ENCODE measurements around the gene MT1M.

MT1M gene

GRCh38 chr16:56607109-56607618 is 25.3 kb upstream of the MT1M start:
- Histone ChIP-seq H3K4me3 (ENCODE audit: insufficient read depth, low read length, poor library complexity, severe bottlenecking) (no peak overlapping the region), H3K36me3 (ENCODE audit: low read length) (no peaks in the 10 kb centered on the region), H3K27me3 (ENCODE audit: low read length) (no peaks in the 10 kb centered on the region), H3K9ac (ENCODE audit: low read length) (no peak overlapping the region), H3K4me2 (ENCODE audit: low read depth, low read length, poor library complexity, severe bottlenecking) (no peak overlapping the region), H2AFZ (ENCODE audit: low read depth, low read length, severe bottlenecking) (no peak overlapping the region), H3K27ac (ENCODE audit: low read depth, low read length) (no peak overlapping the region), H3F3A (ENCODE audit: insufficient read depth) (no peaks in the 10 kb centered on the region), H3K79me2 (ENCODE audit: insufficient read depth, low read length) (no peaks in the 10 kb centered on the region), H4K20me1 (ENCODE audit: low read depth, low read length) (no peaks in the 10 kb centered on the region), H3K9me3 (ENCODE audit: insufficient read depth, low read length) (no peaks in the 10 kb centered on the region), H3K9me2 (replicated peaks; ENCODE audit: insufficient read depth, low read length) (no peaks in the 10 kb centered on the region)
- TF ChIP-seq CTCF (IDR thresholded peaks at IDR 0.05; ENCODE audit: insufficient read depth, low read length, poor library complexity, severe bottlenecking) (no peak), EZH2phosphoT487 (conservative IDR thresholded peaks at IDR 0.05; ENCODE audit: low read length) (no peak)

- Histone ChIP-seq H2AFZ (ENCODE audit: low read depth, low read length, severe bottlenecking) (no peak overlapping the region), H3K9ac (ENCODE audit: low read length) (no peak overlapping the region), H3K9me2 (replicated peaks; ENCODE audit: insufficient read depth, low read length) (no peaks in the 10 kb centered on the region), H3F3A (ENCODE audit: insufficient read depth) (no peaks in the 10 kb centered on the region), H4K20me1 (ENCODE audit: low read depth, low read length) (no peaks in the 10 kb centered on the region), H3K4me3 (ENCODE audit: insufficient read depth, low read length, poor library complexity, severe bottlenecking) (no peak overlapping the region), H3K27me3 (ENCODE audit: low read length) (no peaks in the 10 kb centered on the region), H3K27ac (ENCODE audit: low read depth, low read length) (no peak overlapping the region), H3K36me3 (ENCODE audit: low read length) (no peaks in the 10 kb centered on the region), H3K79me2 (ENCODE audit: insufficient read depth, low read length) (no peaks in the 10 kb centered on the region), H3K4me2 (ENCODE audit: low read depth, low read length, poor library complexity, severe bottlenecking) (peak overlapping the region; percentile 75), H3K9me3 (ENCODE audit: insufficient read depth, low read length) (no peaks in the 10 kb centered on the region)
- TF ChIP-seq CTCF (IDR thresholded peaks at IDR 0.05; ENCODE audit: insufficient read depth, low read length, poor library complexity, severe bottlenecking): no peak
- no peak for TF ChIP-seq EZH2phosphoT487 (conservative IDR thresholded peaks at IDR 0.05; ENCODE audit: low read length)
Measured at GRCh38 chr16:56607675-56608042, 24.8 kb upstream of the MT1M start.

DNA sequence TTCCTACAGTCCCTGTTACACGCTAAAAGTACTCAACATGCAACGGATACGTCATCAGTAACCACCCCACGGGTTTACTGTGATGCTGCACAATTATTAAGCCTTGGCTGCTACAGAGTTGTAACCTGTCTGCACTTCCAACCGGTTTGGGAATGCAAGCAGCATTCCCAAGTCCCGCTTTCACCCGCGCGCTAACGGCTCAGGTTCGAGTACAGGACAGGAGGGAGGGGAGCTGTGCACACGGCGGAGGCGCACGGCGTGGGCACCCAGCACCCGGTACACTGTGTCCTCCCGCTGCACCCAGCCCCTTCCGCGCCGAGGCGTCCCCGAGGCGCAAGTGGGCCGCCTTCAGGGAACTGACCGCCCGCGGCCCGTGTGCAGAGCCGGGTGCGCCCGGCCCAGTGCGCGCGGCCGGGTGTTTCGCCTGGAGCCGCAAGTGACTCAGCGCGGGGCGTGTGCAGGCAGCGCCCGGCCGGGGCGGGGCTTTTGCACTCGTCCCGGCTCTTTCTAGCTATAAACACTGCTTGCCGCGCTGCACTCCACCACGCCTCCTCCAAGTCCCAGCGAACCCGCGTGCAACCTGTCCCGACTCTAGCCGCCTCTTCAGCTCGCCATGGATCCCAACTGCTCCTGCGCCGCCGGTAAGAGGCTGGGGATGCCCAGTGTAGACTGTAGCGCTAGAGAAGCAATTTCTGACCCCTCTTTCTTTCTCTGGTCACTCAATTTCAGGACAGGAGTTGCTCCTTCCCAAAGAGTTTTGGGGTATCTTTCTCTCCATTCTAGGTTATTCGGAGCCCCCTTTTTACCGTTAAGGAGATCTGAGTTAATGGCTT is 24.2 kb upstream of the MT1M start, which contains the start of gene MT2A:
Gene MT2A, plus strand, starts transcription at position 542 of the 833 bp plus-strand sequence. Its CDS starts 72 bp downstream, at position 614.
- H3K9me2 ChIP-seq (replicated peaks; ENCODE audit: insufficient read depth, low read length): no peaks in the 10 kb centered on the region
- H3F3A ChIP-seq (ENCODE audit: insufficient read depth): no peaks in the 10 kb centered on the region
- H3K4me2 ChIP-seq (ENCODE audit: low read depth, low read length, poor library complexity, severe bottlenecking): peak within 1 kb of the TSS; percentile 75
- no peaks in the 10 kb centered on the region for H3K36me3 ChIP-seq (ENCODE audit: low read length)
- H3K27ac ChIP-seq (ENCODE audit: low read depth, low read length): no peak within 1 kb of the TSS
- peak within 1 kb of the TSS; percentile 55 for H2AFZ ChIP-seq (ENCODE audit: low read depth, low read length, severe bottlenecking)
- no peaks in the 10 kb centered on the region for H3K79me2 ChIP-seq (ENCODE audit: insufficient read depth, low read length)
- no peaks in the 10 kb centered on the region for H3K27me3 ChIP-seq (ENCODE audit: low read length)
- no peaks in the 10 kb centered on the region for H3K9me3 ChIP-seq (ENCODE audit: insufficient read depth, low read length)
- H4K20me1 ChIP-seq (ENCODE audit: low read depth, low read length): no peaks in the 10 kb centered on the region
- peak within 1 kb of the TSS; percentile 45 for H3K9ac ChIP-seq (ENCODE audit: low read length)
- TF ChIP-seq CTCF (IDR thresholded peaks at IDR 0.05; ENCODE audit: insufficient read depth, low read length, poor library complexity, severe bottlenecking) (no peak), EZH2phosphoT487 (conservative IDR thresholded peaks at IDR 0.05; ENCODE audit: low read length) (no peak)
- peak within 1 kb of the TSS; percentile 45 for H3K4me3 ChIP-seq (ENCODE audit: insufficient read depth, low read length, poor library complexity, severe bottlenecking)
